Measurements from ENCODE around the gene AHSP. TPM values are rescaled to one million over a fixed set of nuclear protein-coding genes. Genes with fewer than 3 reads are reported as not detected.

Gene AHSP
- total RNA-seq, 4 donors from 2014 or later = 1.2 TPM; not detected in 3

GRCh38 chr16:31504159-31504558, 23.5 kb upstream of the AHSP start:
- H3K4me3 ChIP-seq = no peak overlapping the region
- no peak for DNase-seq (ENCODE audit: extremely low spot score)
- intact Hi-C loops (cut with DNase I) = no loop called here

GRCh38 chr16:31505483-31505882, 22.2 kb upstream of the AHSP start:
- H3K27ac ChIP-seq (replicated peaks in 1 of 4) = no peak overlapping the region
- H3K4me3 ChIP-seq = no peak overlapping the region
- H3K4me1 ChIP-seq = peaks cover 24 to 44% (median 32%) of the 10 kb centered on the region in 4 donors
- no peaks in the 10 kb centered on the region for H3K9me3 ChIP-seq
- H3K36me3 ChIP-seq = peaks cover 0 to 21% (median 9%) of the 10 kb centered on the region in 4 donors
- no peaks in the 10 kb centered on the region for H3K27me3 ChIP-seq
- no peak for DNase-seq (ENCODE audit: extremely low spot score)
- intact Hi-C loops (cut with DNase I) = no loop called here
- TF ChIP-seq POLR2A (IDR thresholded peaks at IDR 0.05; ENCODE audit: low read depth) = no peak
- TF ChIP-seq POLR2AphosphoS5 (IDR thresholded peaks at IDR 0.05) = no peak
- WGBS = 62% methylated on average over 4 of the region's 4 CpGs

More at GRCh38 chr16:31504159-31504558, 23.5 kb upstream of the AHSP start:
- Histone ChIP-seq H3K27ac (replicated peaks in 1 of 4) (no peak overlapping the region), H3K36me3 (peaks cover under 1 to 34% (median 22%) of the 10 kb centered on the region in 4 donors), H3K9me3 (no peaks in the 10 kb centered on the region), H3K4me1 (peaks cover 17 to 33% (median 23%) of the 10 kb centered on the region in 4 donors), H3K27me3 (no peaks in the 10 kb centered on the region)
- WGBS = 70% methylated on average over 8 of the region's 8 CpGs
- no peak for TF ChIP-seq POLR2AphosphoS5 (IDR thresholded peaks at IDR 0.05)
- no peak for TF ChIP-seq CTCF (IDR thresholded peaks at IDR 0.05)
- no peak for TF ChIP-seq POLR2A (IDR thresholded peaks at IDR 0.05; ENCODE audit: low read depth)
- TF ChIP-seq EP300 (IDR thresholded peaks at IDR 0.05) = no peak

- no peak for DNase-seq (ENCODE audit: extremely low spot score)
- WGBS = 2% methylated on average over 11 of the region's 12 CpGs
- peak overlapping the region; percentile 76 to 96 (median 87) for H3K4me3 ChIP-seq
- H3K9me3 ChIP-seq = no peaks in the 10 kb centered on the region
- intact Hi-C loops (cut with DNase I) = no loop called here
- no peaks in the 10 kb centered on the region for H3K27me3 ChIP-seq
- TF ChIP-seq POLR2A (IDR thresholded peaks at IDR 0.05; ENCODE audit: low read depth) = no peak
- TF ChIP-seq CTCF (IDR thresholded peaks at IDR 0.05) = no peak
- TF ChIP-seq POLR2AphosphoS5 (IDR thresholded peaks at IDR 0.05) = no peak
- TF ChIP-seq EP300 (IDR thresholded peaks at IDR 0.05) = no peak
- H3K4me1 ChIP-seq = peaks cover 24 to 42% (median 32%) of the 10 kb centered on the region in 4 donors
- peak overlapping the region; percentile 90 to 93 (median 92) for H3K27ac ChIP-seq (replicated peaks in 1 of 4)
- peaks cover 0 to 21% (median 8%) of the 10 kb centered on the region in 4 donors for H3K36me3 ChIP-seq
Measured at GRCh38 chr16:31507617-31507928, 20.1 kb upstream of the AHSP start.

GRCh38 chr16:31507929-31508705, 19.6 kb upstream of the AHSP start, which contains the start of gene RUSF1:
TSS of gene RUSF1 (minus strand) at chr16:31508391. CDS start at chr16:31508373, 18 bp downstream.
- peak; percentile 95 to 96 for TF ChIP-seq POLR2AphosphoS5 (IDR thresholded peaks at IDR 0.05)
- peak in 1 of 3 experiments; percentile 7 for TF ChIP-seq CTCF (IDR thresholded peaks at IDR 0.05)
- TF ChIP-seq POLR2A (IDR thresholded peaks at IDR 0.05; ENCODE audit: low read depth) = peak; percentile 85
- TF ChIP-seq EP300 (IDR thresholded peaks at IDR 0.05) = no peak
- Histone ChIP-seq H3K36me3 (peaks cover 0 to 21% (median 8%) of the 10 kb centered on the region in 4 donors), H3K4me3 (peak within 1 kb of the TSS; percentile 76 to 96 (median 87)), H3K27me3 (no peaks in the 10 kb centered on the region), H3K4me1 (peaks cover 24 to 40% (median 32%) of the 10 kb centered on the region in 4 donors), H3K27ac (replicated peaks in 1 of 4) (peak within 1 kb of the TSS; percentile 90 to 93 (median 92)), H3K9me3 (no peaks in the 10 kb centered on the region)
- intact Hi-C loops (cut with DNase I) = loop anchor here (2.0 kb wide), 1 partner anchor 193 kb away; no protein-coding TSS in a partner anchor
- WGBS = 2% methylated on average over 28 of the region's 65 CpGs
- DNase-seq (ENCODE audit: extremely low spot score) = peak; percentile 97

GRCh38 chr16:31508706-31509195, 18.9 kb upstream of the AHSP start:
- no peaks in the 10 kb centered on the region for H3K9me3 ChIP-seq
- peaks cover 0 to 21% (median 8%) of the 10 kb centered on the region in 4 donors for H3K36me3 ChIP-seq
- intact Hi-C loops (cut with DNase I) = loop anchor here (2.0 kb wide), 1 partner anchor 192 kb away; no protein-coding TSS in a partner anchor
- WGBS = 7% methylated on average over 6 of the region's 6 CpGs
- peak overlapping the region; percentile 76 to 96 (median 87) for H3K4me3 ChIP-seq
- H3K4me1 ChIP-seq = peaks cover 24 to 40% (median 32%) of the 10 kb centered on the region in 4 donors
- no peaks in the 10 kb centered on the region for H3K27me3 ChIP-seq
- DNase-seq (ENCODE audit: extremely low spot score) = no peak
- peak overlapping the region; percentile 90 to 93 (median 92) for H3K27ac ChIP-seq (replicated peaks in 1 of 4)
- TF ChIP-seq POLR2AphosphoS5 (IDR thresholded peaks at IDR 0.05) (no peak), EP300 (IDR thresholded peaks at IDR 0.05) (no peak), CTCF (IDR thresholded peaks at IDR 0.05) (no peak), POLR2A (IDR thresholded peaks at IDR 0.05; ENCODE audit: low read depth) (no peak)

Measured in esophagus muscularis mucosa (tissue), 4 donors.